Gastrocnemius medialis (tissue), 4 donors: ENCODE data around the gene AMBP.

ENCODE experiments used
- POLR2A ChIP-seq, 2 donors: fragments of 450-650 bp; IDR thresholded peaks; one replicate each; pipeline ENCODE4 v1.6.1; 2017; ENCODE audit warnings: antibody characterized with exemption in 2 of 2, mild to moderate bottlenecking in 2 of 2, moderate library complexity in 2 of 2
- TF ChIP-seq, protein P1 (sequence below), 5 experiments: fragments of 450-650 bp in 3 of 5; fragments of 200-600 bp in 2 of 5; sonication (generic) in 2 of 5; IDR thresholded peaks in 4 of 5; conservative IDR thresholded peaks in 1 of 5; 1 replicate in 4 of 5; 2 replicates in 1 of 5; pipeline ENCODE4 v1.5.1; 2016 to 2019; ENCODE audit warnings: antibody characterized with exemption in 5 of 5, mild to moderate bottlenecking in 3 of 5, moderate library complexity in 3 of 5

DNA sequence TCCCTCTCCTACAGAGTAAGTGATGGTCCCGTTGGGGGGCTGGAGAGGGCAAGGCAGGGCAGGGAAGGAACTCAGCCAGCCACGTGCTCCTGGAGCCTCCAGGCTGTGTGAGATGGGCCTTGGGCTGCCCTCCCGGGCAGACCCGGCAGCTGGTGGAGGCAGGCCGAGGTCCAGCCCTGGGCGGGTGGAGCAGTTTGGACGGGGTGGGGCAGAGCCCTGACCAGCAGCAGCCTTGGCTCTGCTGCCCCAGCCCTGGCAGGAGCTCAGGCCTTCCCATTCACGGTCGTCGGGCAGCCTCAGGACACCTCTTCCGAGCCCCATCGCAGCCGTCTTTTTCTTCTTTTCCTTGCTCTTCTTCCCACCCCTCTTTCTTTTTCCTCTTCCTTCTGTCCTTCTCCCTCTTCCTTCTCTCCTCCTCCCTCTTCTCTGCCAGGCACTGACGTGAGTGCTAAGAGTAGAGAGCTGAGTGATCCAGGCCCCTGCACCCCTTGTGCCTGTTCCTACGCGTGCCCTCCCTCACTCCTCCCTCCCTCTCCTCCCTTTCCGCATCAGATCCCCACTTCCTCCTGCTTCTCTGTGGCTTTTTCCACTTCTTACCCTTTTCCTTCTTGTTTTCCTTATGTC is 42.8 kb downstream of the AMBP start:
- TF ChIP-seq, protein P1, sequence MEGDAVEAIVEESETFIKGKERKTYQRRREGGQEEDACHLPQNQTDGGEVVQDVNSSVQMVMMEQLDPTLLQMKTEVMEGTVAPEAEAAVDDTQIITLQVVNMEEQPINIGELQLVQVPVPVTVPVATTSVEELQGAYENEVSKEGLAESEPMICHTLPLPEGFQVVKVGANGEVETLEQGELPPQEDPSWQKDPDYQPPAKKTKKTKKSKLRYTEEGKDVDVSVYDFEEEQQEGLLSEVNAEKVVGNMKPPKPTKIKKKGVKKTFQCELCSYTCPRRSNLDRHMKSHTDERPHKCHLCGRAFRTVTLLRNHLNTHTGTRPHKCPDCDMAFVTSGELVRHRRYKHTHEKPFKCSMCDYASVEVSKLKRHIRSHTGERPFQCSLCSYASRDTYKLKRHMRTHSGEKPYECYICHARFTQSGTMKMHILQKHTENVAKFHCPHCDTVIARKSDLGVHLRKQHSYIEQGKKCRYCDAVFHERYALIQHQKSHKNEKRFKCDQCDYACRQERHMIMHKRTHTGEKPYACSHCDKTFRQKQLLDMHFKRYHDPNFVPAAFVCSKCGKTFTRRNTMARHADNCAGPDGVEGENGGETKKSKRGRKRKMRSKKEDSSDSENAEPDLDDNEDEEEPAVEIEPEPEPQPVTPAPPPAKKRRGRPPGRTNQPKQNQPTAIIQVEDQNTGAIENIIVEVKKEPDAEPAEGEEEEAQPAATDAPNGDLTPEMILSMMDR (IDR thresholded peaks at IDR 0.05 in 4 of 5, conservative IDR thresholded peaks at IDR 0.05 in 1 of 5), result no peak
- TF ChIP-seq POLR2A (IDR thresholded peaks at IDR 0.05), result no peak
